Nephron progenitor cell (in vitro differentiated cells): ENCODE data around the gene AGXT2.

Experiments used
- DNase-seq: peaks from one replicate; pipeline ENCODE4 v3.0.0; 2021
- H3K27ac Mint-ChIP-seq: 2 replicates; pipeline ENCODE4 v1.8.0; 2021; ENCODE audit warnings: mild to moderate bottlenecking, moderate library complexity, mixed read lengths
- H3K27me3 Mint-ChIP-seq: 2 replicates; pipeline ENCODE4 v1.8.0; 2021; ENCODE audit warnings: mild to moderate bottlenecking, low read depth, mixed read lengths; ENCODE audit not compliant: poor library complexity
- H3K36me3 Mint-ChIP-seq: 2 replicates; pipeline ENCODE4 v1.8.0; 2021; ENCODE audit warnings: low read depth, mixed read lengths
- H3K4me1 Mint-ChIP-seq: 2 replicates; pipeline ENCODE4 v1.8.0; 2021; ENCODE audit warnings: mixed read lengths
- H3K4me3 Mint-ChIP-seq: 2 replicates; pipeline ENCODE4 v1.8.0; 2021; ENCODE audit warnings: mild to moderate bottlenecking, moderate library complexity, mixed read lengths
- H3K9me3 Mint-ChIP-seq: 2 replicates; pipeline ENCODE4 v1.8.0; 2021; ENCODE audit warnings: mild to moderate bottlenecking, moderate library complexity, mixed read lengths
- TF ChIP-seq, protein P1 (sequence below): fragments of 200-600 bp; sonication (generic); IDR thresholded peaks from 2 replicates; pipeline ENCODE4 v1.5.0; 2021; ENCODE audit warnings: antibody characterized with exemption

The AGXT2 gene

GRCh38 chr5:35081134-35081533 is 33.4 kb upstream of the AGXT2 start:
- H3K27me3 Mint-ChIP-seq = peaks cover 3% of the 10 kb centered on the region
- no peaks in the 10 kb centered on the region for H3K4me1 Mint-ChIP-seq
- peaks cover 41% of the 10 kb centered on the region for H3K9me3 Mint-ChIP-seq
- peaks cover 15% of the 10 kb centered on the region for H3K36me3 Mint-ChIP-seq
- DNase-seq = no peak
- H3K4me3 Mint-ChIP-seq = no peak overlapping the region
- TF ChIP-seq, protein P1, sequence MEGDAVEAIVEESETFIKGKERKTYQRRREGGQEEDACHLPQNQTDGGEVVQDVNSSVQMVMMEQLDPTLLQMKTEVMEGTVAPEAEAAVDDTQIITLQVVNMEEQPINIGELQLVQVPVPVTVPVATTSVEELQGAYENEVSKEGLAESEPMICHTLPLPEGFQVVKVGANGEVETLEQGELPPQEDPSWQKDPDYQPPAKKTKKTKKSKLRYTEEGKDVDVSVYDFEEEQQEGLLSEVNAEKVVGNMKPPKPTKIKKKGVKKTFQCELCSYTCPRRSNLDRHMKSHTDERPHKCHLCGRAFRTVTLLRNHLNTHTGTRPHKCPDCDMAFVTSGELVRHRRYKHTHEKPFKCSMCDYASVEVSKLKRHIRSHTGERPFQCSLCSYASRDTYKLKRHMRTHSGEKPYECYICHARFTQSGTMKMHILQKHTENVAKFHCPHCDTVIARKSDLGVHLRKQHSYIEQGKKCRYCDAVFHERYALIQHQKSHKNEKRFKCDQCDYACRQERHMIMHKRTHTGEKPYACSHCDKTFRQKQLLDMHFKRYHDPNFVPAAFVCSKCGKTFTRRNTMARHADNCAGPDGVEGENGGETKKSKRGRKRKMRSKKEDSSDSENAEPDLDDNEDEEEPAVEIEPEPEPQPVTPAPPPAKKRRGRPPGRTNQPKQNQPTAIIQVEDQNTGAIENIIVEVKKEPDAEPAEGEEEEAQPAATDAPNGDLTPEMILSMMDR = no peak
- H3K27ac Mint-ChIP-seq = no peak overlapping the region

DNA sequence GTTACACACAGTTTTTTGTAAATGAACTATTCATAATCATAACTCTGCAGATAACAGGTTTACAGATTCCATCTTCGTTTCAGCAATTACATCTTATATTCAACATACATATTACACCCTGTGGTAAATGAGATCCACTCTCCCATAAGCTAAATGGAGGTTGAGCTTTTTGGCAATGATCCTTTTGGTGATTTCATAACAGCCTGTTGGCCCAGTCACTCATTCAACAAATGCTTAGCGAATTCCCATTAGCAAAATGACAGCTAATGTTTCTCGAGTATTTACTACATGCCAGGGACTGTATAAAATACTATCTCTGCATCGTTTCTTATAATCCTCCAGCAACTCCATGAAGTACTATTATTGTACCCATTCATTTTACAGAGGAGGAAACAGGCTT is 25.4 kb upstream of the AGXT2 start:
- DNase-seq = no peak
- peaks cover 32% of the 10 kb centered on the region for H3K36me3 Mint-ChIP-seq
- H3K9me3 Mint-ChIP-seq = peaks cover 33% of the 10 kb centered on the region
- peaks cover 5% of the 10 kb centered on the region for H3K4me1 Mint-ChIP-seq
- no peak overlapping the region for H3K4me3 Mint-ChIP-seq
- TF ChIP-seq, protein P1 = no peak
- H3K27me3 Mint-ChIP-seq = no peaks in the 10 kb centered on the region
- H3K27ac Mint-ChIP-seq = no peak overlapping the region

DNA sequence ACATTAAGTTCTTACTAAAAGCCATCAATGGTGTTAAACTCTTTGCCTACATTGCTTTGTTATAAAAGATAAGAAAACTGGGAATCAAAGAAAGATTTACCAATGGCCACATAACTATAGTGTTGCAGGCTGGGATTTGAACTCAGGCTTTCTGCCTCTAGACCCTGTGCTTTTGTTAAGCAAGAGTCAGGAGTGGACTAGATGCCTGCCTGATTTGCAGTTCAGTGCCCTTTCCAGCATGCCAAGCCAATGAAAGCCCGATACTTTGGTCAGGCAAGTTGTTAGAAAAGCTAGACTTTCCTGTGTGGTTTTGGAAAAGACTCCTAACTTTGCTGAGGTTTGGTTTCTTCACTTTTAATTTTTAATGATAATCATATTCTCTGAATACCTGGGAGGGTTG is 21.4 kb upstream of the AGXT2 start:
- peaks cover 21% of the 10 kb centered on the region for H3K36me3 Mint-ChIP-seq
- peaks cover 7% of the 10 kb centered on the region for H3K9me3 Mint-ChIP-seq
- DNase-seq = no peak
- TF ChIP-seq, protein P1 = no peak
- no peaks in the 10 kb centered on the region for H3K27me3 Mint-ChIP-seq
- no peak overlapping the region for H3K4me3 Mint-ChIP-seq
- H3K4me1 Mint-ChIP-seq = no peaks in the 10 kb centered on the region
- no peak overlapping the region for H3K27ac Mint-ChIP-seq

DNA sequence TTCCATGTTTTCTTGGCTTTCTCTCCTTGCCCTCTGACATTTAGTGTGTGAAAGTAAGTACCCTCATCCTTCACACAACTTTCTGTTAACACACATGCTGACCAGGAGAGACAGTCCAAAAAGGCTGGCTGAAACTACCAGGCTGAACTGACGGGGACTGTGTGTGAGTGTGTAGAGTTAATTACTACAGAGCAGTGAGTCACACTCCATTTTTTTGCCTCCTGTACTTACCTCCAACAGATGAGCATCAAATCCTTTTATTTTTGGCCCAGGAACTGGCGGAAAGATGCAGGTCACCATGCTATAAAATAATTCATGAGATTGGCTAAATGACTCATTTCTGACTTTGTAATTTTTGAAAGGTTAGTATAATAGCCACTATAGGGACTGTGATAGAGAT is 20.2 kb upstream of the AGXT2 start:
- peaks cover 13% of the 10 kb centered on the region for H3K36me3 Mint-ChIP-seq
- no peaks in the 10 kb centered on the region for H3K27me3 Mint-ChIP-seq
- H3K4me1 Mint-ChIP-seq = no peaks in the 10 kb centered on the region
- peak overlapping the region; percentile 57 for H3K27ac Mint-ChIP-seq
- no peak overlapping the region for H3K4me3 Mint-ChIP-seq
- TF ChIP-seq, protein P1 = no peak
- no peaks in the 10 kb centered on the region for H3K9me3 Mint-ChIP-seq
- DNase-seq = no peak

GRCh38 chr5:35066260-35066795 is 18.6 kb upstream of the AGXT2 start:
- no peak for DNase-seq
- Mint-ChIP-seq H3K27ac (no peak overlapping the region), H3K9me3 (no peaks in the 10 kb centered on the region), H3K4me1 (no peaks in the 10 kb centered on the region), H3K27me3 (no peaks in the 10 kb centered on the region), H3K36me3 (peaks cover 13% of the 10 kb centered on the region), H3K4me3 (no peak overlapping the region)
- TF ChIP-seq, protein P1 = no peak

GRCh38 chr5:35063414-35063813 is 15.7 kb upstream of the AGXT2 start:
- no peaks in the 10 kb centered on the region for H3K9me3 Mint-ChIP-seq
- H3K27me3 Mint-ChIP-seq = no peaks in the 10 kb centered on the region
- TF ChIP-seq, protein P1 = no peak
- peaks cover 13% of the 10 kb centered on the region for H3K36me3 Mint-ChIP-seq
- H3K27ac Mint-ChIP-seq = no peak overlapping the region
- H3K4me1 Mint-ChIP-seq = peaks cover 15% of the 10 kb centered on the region
- no peak for DNase-seq
- no peak overlapping the region for H3K4me3 Mint-ChIP-seq
